Superior temporal gyrus (tissue), 1 donor: ENCODE data around the gene FAM78A.
"Not testable (repeated sequence)": the region's sequence is repeated elsewhere in the genome, so short reads cannot be mapped to it uniquely, and the experiment has no call there.

Experiments
- DNase-seq: peaks from one replicate; pipeline ENCODE4 v3.0.0-alpha.2; 2016; ENCODE audit errors: extremely low spot score

Gene FAM78A

GRCh38 chr9:131281119-131281965 is 5.0 kb upstream of the FAM78A start:
- no peak for DNase-seq

- DNase-seq: no peak
Observed at GRCh38 chr9:131280660-131281059, 4.3 kb upstream of the FAM78A start.

- DNase-seq: no peak
Observed at GRCh38 chr9:131279863-131280570, 3.7 kb upstream of the FAM78A start.

- no peak for DNase-seq
Observed at GRCh38 chr9:131279196-131279862, 3.0 kb upstream of the FAM78A start.

GRCh38 chr9:131278702-131279111 is 2.4 kb upstream of the FAM78A start:
- DNase-seq: no peak

DNA sequence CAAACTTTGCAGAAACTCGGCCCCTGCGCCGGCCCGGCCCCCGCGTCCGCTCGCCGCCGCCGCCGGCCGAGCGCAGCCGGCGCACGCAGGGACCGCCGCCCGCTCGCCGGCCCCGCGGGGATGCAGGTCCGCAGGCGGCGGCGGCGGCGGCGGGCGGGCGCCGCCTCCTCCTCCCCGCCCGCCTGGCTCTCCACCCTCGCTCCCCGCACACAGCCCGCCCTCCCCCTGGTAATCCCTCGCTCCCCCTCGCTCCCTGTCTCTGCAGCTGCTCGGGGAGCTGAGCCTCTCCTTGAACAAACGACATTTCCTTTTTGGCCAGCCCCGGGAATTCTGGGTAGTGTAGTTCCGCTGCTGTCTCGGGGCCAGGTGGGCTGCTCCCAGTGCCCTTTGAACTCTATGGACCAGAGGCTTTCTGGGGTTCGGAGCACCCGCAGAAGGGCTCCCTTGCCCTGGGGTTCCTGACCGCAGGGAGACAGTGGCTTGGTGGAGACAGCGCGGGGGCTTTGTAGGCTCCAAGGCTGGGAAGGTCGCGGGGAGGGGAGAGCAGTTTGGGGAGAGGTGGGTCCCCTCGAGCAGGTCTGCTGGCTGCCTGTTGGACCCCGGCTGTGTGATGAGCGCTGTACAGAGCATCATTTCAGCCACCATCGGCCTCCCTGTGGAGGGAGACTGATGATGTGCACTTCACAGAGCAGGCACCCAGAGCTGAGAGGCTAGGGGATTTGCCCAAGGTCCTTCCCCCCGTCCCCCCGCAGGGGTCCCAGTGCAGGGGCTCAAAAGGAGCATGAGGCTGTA is 1.8 kb upstream of the FAM78A start:
- peak; percentile 87 for DNase-seq

DNA sequence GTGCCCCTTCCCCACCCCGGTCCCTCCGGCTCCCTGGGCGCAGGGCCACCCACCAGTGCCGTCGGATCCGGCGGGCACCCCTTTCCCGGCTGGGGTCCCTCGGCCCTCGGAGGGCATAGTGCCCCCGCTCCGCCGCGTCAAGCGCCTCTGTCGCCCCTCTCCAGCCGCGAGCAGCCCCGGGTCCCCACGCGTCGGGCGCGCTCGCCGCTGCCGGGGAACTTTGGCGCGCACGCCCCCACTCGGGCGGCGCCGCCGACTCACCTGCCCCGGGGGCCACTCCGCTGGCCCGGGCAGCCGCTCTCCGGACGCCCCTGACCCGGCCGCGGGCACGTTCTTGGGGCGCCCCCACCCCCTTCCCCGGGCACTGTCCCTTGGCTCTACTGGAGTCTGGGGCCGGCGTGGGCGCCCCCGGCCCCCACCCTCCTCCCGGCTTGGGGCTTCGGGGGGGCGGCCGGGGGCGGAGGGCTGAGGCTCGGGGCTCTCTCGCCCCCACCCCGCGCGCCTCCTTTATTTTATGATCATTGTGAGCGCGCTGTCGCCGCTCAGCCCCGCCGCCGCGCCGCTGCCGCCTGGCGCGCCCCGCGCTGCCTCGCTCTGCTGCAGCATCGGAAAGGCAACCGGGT is 1.1 kb upstream of the FAM78A start:
- DNase-seq: no peak

GRCh38 chr9:131276891-131277286 is 579 bp upstream of the FAM78A start:
- DNase-seq: no peak

DNA sequence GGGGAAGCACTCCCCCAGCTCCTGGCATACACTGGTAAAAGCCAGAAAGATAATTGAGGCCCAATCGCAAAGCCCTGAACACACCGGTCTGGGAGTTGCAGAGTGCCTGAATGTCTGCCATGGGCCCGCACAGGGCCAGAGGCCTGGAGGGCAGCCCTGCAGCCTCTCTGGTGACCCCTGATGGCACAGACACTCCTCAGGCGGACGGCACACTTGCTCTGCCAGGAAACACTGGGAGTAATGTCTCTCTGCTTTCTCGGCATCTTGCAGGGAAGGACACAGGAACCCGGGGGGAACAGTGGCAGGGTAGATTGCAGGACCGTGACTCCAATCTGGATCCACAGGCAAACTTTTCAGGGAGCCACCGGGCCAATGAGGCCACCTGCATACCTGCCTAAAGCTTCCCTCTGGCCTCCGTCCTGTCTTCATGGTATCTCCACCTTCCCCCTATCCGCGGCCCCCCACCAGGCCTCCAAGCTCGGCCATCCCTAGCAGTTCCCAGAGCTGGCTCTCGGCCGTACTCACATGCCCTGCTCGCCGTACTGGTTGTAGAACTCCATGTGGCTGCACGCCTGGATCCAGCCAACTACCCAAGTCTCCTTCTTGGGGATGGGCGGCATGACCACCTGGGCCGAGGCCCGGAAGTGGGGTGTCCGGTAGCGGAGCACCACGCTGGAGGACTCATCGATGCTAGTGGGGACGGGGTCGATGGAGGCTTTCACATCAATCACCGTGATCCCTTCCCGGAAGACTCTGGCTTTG is 797 bp downstream of the FAM78A start:
- no peak for DNase-seq

DNA sequence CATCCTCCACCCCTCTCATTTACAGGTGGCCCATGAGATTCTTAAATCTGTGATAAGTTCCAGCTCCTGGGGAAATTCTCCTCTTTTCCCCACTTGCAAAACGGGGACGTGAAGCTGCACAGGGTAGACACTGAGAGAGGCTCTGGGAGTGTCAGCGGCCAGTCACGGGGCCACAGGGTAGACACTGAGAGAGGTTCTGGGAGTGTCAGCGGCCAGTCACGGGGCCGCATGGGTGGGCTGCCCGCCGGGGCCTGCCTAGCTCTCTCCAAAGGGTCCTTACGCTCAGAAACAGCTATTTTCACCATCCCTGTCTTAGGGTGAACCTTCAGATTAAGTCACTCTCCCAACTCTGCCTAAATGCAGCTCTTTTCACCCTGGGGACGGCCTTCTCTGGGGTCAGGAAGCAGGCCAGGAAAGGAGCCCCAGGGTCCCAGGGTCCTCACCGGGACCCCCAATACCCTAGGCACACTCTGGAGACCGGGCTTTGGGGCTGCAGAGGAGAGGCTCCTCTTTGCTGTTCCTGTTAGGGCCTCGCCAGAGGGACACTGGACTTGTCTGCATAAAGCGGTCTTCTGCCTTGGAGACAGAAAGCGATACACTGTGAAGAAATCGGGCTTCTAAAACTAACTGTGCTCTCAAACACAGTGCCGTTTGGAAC is 1.5 kb downstream of the FAM78A start:
- DNase-seq: no peak

DNA sequence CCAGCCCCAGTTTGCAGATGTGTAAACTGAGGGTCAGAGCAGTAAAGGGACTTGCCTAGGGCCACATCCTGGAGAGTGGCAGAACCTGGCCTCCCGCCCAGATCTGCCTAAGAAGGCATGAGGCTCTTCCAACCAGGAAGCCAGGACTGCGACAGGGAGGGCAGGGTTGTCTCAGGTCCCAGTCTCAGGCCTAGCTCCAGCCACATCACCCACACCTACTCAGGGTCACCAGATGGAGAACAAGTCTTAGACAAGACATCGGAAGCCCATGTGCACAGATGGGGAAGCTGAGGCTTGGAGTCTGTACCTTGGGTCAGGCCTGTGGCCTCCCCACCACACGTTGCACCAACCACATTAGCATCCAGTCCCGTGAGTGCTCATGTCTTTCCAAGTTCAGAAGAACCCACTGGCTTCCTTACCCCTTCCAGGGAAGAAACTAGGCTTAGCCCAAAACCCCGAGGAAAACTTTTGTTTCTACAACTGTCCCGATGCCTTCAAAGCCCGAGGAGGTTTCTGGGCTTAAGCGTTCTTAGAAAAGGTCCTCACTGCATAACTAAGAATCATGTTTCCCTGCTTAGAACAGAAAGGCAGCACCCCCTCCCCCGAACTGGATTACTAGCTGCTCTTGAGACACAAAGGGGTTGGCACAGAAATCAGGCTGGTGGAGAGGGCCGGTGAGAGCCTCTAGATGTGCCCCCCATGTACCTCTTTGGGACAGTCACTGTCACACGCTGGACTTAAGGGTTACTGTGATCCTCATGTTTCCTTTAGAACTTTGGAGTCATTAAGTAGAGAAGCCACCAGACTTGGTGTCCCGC is 2.2 kb downstream of the FAM78A start:
- no peak for DNase-seq

DNA sequence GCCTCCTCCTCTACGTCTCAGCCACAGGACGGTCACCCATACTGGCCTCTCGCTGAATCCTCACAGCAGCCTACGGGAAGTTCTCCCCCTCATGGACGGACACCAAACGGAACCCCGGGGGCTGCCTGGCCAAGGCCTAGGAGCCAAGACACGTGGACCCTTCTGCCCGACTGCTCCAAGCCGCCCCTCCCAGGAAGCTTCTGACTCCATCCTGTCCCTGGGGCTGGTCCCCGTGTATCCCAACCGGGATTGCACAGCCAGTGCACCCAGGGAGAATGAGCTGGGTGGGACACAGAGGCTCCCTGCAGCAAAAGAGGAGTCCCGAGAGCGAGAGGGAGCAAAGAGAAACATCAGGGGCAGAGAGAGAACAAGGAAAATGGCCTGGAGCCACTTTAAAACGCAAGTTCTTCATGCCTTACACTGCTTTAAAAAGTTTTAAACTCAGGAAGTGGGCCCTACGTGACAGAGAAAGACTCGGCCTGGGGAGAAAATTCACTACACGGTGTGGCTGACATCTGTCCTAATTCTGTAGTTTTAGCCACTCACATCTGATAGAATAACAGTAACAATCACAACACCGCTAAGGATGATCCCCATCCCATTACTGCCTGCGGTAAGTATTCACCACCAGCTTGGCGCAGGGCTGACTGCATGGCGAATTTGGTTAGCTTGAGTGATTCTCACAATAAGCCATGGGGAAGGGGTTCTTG is 3.0 kb downstream of the FAM78A start:
- no peak for DNase-seq

DNA sequence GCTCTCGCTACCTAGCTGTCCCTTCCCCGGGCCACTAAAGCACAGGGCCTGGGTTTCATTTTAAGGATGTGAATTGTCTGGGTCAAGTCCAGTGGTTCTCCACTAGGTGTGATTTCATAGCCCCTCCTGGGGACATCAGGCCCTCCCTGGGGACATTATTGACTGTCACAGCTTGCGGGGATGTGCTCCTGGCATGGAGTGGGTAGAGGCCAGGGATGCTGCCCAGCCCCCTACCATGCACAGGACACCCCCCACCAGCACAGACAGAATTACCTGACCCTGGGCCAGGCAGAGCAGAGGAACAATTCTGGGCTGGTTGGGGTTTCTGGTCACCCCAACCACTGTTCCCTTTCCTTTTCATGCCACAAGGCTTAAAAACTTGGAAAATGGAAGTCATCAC is 4.1 kb downstream of the FAM78A start:
- DNase-seq: no peak

- no peak for DNase-seq
Observed at GRCh38 chr9:131271506-131271931, 4.8 kb downstream of the FAM78A start.

- DNase-seq: not testable (repeated sequence)
Observed at GRCh38 chr9:131271016-131271273, 5.4 kb downstream of the FAM78A start.

DNA sequence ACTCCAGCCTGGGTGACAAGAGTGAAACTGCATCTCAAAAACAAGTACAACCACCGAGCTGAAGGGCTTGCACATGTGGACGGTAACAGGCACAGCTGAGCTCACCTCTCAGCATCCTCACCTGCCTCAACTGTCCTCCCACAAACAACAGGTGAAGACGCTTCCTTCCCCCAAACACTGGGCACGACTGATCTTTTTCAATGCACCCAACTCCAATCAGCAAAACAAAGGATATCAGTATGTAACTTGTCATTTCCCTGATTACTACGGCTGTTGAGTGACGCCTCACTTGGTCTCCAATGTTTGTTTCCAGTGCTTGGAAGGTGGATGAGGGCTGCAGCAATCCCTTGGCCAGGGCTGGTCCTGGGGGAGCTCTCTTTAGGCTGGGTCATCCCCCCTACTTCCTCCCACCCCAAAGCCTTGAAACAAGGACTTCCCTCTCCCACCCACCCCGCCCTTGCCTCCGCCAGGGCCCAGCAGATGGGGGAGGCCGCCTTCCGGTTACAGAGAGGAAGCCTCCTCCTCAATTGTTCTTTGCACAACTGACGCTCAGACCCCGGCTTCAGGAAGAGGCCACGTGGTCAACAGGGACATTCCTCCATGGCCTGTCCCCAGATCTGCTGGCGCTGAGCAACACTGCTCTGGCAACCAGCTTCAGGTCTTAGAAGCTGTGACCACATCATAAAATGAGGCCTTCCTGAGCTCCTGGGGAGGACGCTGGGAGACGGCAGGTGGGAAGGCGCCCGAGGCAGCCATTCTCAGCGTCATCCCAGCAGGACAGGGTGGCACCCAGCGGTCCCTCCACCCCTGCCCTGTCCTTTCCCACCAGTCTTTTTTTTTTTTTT is 5.9 kb downstream of the FAM78A start:
- no peak for DNase-seq

GRCh38 chr9:131266266-131267229 is 9.8 kb downstream of the FAM78A start:
- DNase-seq: no peak
